ENCODE data around the gene ZDHHC19.
"Not testable (repeated sequence)": the region's sequence is repeated elsewhere in the genome, so short reads cannot be mapped to it uniquely, and the experiment has no call there.

The ZDHHC19 gene

DNA sequence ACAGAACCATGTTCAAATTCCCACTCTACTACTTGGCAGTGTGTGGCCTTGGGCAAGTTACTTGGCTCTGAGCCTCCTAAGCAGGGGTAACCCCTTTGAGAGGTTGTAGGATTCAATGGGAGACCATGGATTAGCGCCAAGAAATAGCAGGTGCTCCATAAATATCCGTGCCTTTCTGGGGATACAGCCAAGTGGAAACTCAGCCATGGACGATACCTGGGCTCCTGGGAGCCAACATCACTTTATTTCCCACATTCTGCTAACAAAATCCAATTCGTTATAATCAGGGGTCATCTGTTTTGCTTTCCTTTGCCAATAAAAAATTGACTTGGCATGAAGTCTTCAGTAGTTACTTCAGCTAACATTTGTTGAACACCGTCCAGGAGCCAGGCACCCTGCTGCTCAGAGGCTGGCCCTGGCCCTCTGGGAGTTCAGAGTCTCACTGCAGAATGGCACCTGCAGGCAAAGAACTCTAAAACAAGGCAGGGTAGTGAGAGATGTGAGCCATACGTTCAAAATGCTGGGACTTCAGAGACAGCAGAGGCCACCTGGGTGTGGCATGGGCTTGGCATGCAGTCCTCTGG lies 42.3 kb downstream of the ZDHHC19 start:
- no peak for DNase-seq (ENCODE audit: low read depth, low spot score)
- ChIA-PET CTCF (no interaction called here), POLR2A (no interaction called here)
- no peak overlapping the region for H3K4me3 ChIP-seq (ENCODE audit: low read depth, low read length)
- TF ChIP-seq, protein P1, sequence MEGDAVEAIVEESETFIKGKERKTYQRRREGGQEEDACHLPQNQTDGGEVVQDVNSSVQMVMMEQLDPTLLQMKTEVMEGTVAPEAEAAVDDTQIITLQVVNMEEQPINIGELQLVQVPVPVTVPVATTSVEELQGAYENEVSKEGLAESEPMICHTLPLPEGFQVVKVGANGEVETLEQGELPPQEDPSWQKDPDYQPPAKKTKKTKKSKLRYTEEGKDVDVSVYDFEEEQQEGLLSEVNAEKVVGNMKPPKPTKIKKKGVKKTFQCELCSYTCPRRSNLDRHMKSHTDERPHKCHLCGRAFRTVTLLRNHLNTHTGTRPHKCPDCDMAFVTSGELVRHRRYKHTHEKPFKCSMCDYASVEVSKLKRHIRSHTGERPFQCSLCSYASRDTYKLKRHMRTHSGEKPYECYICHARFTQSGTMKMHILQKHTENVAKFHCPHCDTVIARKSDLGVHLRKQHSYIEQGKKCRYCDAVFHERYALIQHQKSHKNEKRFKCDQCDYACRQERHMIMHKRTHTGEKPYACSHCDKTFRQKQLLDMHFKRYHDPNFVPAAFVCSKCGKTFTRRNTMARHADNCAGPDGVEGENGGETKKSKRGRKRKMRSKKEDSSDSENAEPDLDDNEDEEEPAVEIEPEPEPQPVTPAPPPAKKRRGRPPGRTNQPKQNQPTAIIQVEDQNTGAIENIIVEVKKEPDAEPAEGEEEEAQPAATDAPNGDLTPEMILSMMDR (IDR thresholded peaks at IDR 0.05; ENCODE audit: insufficient read depth, low read length, missing control alignments): no peak

DNA sequence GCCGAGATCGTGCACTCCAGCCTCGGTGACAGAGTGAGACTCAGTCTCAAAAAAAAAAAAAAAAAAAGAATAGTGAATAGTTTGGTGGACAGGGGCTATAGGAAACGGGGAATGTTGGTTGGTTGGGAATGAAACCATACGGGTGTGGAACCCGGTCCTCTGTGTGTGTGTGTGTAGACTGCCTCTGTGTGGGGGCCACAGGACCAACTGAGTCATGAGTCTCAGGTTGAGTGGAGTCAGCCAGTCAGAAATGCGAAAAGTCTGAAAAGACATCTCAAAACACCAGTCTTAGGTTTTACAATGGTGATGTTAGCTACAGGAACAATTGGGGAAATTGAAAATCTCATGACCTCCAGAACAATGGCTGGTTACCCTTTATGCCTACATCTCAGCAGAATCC lies 44.5 kb downstream of the ZDHHC19 start:
- POLR2A ChIA-PET: no interaction called here

DNA sequence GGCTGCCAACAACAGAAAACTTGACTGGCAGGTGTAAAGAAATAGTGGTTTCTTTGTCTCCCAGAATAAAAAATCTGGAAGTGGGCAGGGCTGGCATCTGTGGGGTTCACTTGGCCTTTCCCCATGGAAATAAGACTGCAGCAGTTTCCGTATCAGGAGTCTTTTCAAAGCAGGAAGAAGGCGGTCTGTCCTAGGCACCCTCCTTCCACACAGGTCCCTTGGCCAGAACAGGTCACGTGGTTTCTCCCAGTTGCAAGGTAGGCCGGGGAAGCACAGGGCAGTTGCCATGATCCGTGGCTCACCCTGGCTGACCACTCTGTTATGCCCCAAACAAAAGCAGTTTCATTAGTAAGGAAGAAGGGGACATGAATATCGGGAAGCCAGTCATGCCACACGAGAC lies 45.4 kb downstream of the ZDHHC19 start:
- no peak overlapping the region for H3K4me3 ChIP-seq (ENCODE audit: low read depth, low read length)
- ChIA-PET CTCF (no interaction called here), POLR2A (no interaction called here)
- TF ChIP-seq, protein P1 (IDR thresholded peaks at IDR 0.05; ENCODE audit: insufficient read depth, low read length, missing control alignments): no peak
- no peak for DNase-seq (ENCODE audit: low read depth, low spot score)

More for the DNA sequence above, 44.5 kb downstream of the ZDHHC19 start:
- CTCF ChIA-PET: no interaction called here
- no peak overlapping the region for H3K4me3 ChIP-seq (ENCODE audit: low read depth, low read length)
- DNase-seq (ENCODE audit: low read depth, low spot score): no peak
- TF ChIP-seq, protein P1 (IDR thresholded peaks at IDR 0.05; ENCODE audit: insufficient read depth, low read length, missing control alignments): no peak

DNA sequence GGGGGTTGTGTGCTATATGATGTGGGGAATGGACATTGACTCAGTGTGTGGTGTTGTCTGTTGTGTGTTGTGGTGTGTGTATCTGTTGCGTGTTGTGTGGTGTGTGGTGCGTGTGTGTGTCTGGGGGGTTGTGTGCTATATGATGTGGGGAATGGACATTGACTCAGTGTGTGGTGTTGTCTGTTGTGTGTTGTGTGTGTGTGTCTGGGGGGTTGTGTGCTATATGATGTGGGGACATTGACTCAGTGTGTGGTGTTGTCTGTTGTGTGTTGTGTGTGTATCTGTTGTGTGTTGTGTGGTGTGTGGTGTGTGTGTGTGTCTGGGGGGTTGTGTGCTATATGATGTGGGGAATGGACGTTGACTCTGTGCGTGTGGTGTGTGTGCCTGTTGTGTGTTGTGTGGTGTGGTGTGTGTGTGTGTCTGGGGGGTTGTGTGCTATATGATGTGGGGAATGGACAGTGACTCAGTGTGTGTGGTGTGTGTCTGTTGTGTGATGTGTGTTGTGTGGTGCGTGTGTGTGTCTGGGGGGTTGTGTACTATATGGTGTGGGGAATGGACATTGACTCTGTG lies 46.1 kb downstream of the ZDHHC19 start:
- POLR2A ChIA-PET; CTCF ChIA-PET; H3K4me3 ChIP-seq (ENCODE audit: low read depth, low read length); DNase-seq (ENCODE audit: low read depth, low spot score): not testable (repeated sequence)

DNA sequence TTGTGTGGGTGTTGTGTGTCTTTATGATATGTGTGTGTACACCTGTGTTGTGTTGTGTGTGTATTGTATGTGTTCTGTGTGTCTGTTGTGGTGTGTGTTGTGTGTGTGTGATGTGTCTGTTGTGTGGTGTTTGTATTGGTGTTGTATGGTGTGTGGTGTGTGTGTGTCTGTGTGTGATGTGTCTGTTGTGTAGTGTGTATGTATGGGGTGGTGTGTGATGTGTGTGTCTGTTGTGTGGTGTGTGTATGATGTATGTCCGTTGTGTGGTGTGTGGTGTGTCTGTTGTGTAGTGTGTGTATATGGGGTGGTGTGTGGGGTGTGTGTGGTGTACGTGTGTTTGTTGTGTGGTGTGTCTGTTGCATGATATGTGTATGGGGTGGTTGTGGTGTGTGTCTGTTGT lies 46.6 kb downstream of the ZDHHC19 start:
- H3K4me3 ChIP-seq (ENCODE audit: low read depth, low read length): no peak overlapping the region
- ChIA-PET CTCF (no interaction called here), POLR2A (no interaction called here)
- TF ChIP-seq, protein P1 (IDR thresholded peaks at IDR 0.05; ENCODE audit: insufficient read depth, low read length, missing control alignments): no peak
- DNase-seq (ENCODE audit: low read depth, low spot score): no peak

DNA sequence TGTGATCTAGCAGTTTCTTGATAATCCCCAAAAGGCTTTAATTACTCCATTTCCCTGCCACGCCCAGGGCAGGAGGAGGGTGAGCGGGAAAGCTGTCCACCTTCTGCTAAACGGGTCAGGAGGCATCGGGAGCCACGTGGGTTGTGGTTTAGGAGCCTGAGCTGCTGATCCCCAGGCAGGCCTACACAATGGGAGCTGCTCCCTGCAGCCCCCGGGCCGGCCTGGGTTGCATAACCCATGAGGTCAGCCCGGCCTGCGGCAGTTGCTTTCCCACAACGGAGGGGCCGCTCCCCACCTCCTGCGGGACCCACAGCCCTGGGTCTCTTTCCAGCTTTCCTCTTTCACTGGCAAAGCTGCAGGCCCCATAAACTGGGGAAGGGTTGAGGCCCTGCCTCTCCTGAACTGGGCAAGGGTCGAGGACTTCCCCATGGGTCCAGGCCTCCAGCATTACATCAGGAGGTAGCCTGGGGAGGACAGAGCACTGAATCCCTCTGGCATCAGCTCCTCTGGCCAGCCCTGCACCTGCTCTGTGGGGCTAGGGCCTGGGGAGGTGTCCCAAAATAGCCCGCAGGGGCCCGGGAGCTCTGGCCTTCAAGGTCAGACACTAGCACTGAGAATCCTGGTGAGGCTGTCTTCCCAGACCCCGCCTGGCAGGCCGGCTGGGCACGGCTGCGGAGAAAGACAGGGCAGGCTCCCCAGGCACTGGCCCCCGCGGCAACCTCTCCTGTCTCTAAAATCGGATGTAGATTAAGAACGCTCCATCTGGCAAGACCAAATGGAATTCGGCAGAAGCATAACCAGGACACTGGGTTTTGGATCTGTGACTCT lies 47.3 kb downstream of the ZDHHC19 start:
- no peak overlapping the region for H3K4me3 ChIP-seq (ENCODE audit: low read depth, low read length)
- ChIA-PET CTCF (no interaction called here), POLR2A (no interaction called here)
- TF ChIP-seq, protein P1 (IDR thresholded peaks at IDR 0.05; ENCODE audit: insufficient read depth, low read length, missing control alignments): no peak
- no peak for DNase-seq (ENCODE audit: low read depth, low spot score)
